GM18511 (cell line): ENCODE results near the gene TRAPPC11.

ENCODE experiments used
- ATAC-seq: cut with Tn5 transposase; IDR thresholded peaks from one replicate; pipeline ENCODE4 v1.9.1; 2021; ENCODE audit warnings: mild to moderate bottlenecking, moderate library complexity; ENCODE audit not compliant: unreplicated experiment

The TRAPPC11 gene

DNA sequence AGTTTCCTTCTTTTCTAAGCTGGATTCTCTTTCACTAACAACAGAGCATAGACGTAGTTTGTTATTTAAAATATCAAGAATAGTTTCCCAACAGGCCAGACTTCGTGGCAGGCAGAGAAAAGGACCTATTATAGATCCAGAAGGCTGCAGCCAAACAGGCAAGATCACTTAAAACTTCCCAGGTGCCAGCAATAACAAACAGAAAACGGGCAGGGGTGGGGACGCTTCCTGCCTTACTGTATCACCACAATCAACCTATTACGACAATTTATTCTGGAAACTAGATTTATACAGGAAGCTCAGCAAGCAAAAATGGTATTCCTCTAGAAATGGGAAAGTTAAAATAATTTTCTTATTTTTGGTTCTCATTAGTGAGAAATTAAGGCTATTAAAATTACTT is 22.2 kb upstream of the TRAPPC11 start:
- ATAC-seq, result no peak

DNA sequence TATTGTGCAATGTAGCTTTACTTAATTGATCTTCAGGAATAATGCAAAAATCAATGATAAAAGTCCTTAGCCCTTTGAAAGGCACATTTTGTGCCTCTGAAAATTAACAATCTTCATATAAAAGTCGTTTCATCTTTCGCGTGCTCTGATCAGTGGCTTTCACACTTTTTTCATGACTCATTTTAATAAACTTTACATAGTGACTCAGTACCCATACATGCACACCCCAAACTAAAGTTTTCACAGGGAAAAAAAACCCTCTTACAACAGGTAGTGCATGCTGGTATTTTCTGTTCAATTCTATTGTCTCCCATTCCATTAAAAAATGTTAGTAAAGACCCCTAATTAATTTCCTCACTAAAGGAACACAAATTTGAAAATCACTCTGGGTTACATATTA is 21.6 kb upstream of the TRAPPC11 start:
- ATAC-seq, result no peak

DNA sequence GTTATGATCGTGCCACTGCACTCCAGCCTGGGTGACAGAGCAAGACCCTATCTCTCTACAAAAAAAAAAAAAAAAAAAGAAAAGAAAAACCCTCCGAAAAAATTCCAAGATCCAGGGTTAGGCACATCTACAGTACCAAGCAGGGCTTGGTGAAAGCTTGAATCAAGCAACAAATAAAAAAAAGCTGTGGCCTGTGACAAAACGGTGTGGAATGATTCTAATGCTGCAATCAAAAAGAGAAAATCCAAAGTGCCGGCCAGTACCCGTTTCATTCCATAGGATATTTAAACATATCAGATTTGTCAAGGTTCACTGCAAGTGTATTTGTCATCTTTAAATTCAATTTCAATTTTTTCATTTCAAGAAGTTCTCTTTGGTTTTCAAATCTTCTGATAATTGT is 20.7 kb upstream of the TRAPPC11 start:
- ATAC-seq, result no peak

DNA sequence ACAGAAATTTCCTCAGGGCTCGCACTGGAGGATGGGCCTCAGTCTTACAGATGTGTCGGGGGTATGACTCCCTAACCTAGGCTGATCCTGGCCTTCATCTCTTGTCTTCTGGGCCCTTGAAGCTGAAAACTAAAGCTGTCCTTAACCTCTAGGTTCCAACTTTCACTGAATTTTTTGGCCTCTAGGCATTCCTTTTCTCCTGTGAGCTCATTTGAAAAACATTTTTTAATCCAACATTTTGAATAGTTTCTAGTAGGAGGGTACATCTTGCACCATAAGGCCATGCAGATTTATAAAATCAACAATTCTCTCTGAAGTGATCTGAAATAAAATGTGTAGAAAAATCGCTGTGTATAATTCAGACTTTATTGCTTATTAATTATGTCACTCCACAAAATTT is 19.8 kb upstream of the TRAPPC11 start:
- no peak for ATAC-seq

DNA sequence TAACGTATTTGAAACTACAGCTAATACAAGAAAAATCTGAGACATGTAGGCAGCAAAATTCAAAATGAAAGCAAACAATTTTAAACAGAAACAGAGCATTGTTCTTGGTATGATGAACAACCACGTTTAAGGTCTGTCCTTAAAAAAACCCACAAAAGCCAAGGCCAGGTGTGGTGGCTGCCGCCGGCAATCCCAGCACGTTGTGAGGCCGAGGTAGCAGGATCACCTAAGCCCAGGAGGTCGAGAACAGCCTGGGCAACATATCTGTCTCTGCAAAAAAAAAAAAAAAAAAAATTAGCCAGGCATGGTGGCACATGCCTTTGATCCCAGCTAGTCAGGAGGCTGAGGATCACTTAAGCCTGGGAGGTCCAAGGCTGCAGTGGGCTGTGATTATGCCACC is 13.8 kb upstream of the TRAPPC11 start:
- ATAC-seq, result no peak

DNA sequence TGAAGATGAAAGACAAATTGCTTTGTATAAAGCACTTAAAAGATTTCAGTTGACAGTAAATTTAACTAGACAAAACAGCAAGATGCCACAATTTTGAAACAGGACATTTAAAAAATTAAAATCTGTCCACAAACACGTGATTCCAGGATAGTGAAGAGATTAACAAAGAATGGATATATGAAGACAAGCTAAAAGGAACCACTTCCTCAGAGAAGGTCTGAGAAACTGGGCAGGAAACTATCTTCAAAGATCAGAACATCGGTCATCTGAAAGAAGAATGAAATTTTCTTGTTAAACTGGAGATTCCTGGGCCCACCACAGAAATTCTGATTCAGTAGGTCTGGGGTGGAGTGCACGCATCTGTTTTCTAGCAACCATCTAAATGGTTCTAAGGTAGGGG is 1.5 kb upstream of the TRAPPC11 start:
- no peak for ATAC-seq

DNA sequence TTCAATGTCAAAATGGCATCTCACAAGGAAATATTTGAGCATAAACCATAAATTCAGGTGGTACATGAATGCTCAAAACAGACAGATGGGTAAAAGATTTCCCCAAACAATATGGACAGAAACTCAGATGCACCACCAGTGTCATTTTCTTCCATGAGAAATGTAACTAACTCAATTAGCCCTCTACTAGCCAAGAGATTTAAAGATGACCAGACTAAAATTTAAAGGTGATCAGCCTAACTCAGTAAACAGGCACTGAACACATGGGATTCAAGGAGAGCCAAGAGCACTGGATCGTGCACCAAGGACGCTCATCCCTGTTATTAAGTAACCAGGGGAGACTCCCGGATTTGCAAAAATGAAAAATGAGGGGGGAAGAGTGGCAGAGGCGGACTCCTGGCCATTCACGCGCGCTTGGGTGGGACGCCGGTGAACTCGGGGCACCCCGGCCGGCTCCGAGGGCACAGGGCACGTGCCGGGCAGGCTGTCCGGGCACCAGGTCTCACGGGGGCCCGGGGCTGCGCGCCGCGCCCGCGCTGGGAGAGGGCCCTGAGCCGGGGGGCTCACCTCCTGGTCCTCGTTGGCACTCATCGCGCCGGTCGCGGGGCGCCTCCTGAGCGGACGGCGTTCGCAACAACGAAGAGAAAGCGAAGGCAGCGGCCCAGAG is 598 bp upstream of the TRAPPC11 start:
- peak; percentile 38 for ATAC-seq

DNA sequence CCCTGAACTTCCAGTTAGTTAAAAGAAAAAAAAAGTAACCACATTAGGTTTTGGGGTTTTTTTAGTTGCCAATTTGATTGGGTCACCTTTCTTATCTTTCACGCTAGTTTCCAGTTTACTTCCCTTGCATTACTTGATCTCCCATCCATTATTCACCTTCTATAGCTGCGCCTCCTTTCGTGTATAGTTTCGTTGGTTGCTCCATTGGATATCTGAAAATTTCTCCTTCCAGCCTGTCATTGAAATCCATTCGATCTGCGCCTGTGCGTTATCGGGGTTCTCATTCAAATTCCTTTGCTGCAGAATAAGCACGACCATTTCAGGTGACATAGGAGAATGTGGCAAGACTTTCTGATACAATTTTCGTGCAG is 764 bp downstream of the TRAPPC11 start:
- ATAC-seq, result no peak

DNA sequence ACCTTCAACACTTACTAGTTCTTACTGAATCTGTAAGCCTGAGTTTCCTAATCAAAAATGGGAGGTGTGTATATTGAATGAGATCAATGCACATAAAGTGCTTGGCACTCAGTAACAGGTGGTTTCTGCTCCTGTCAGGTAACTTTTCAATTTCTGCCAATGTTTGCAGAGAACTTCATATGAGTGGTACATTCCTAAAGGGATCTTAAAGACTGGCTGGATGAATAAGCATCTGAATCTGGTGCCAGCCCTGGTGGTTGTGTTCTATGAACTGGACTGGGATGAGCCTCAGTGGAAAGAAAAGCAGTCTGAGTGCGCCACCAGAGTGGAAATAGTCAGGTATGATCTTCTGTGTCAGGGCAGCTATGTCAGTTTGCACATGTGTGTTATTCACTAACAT is 7.0 kb downstream of the TRAPPC11 start:
- ATAC-seq, result no peak

DNA sequence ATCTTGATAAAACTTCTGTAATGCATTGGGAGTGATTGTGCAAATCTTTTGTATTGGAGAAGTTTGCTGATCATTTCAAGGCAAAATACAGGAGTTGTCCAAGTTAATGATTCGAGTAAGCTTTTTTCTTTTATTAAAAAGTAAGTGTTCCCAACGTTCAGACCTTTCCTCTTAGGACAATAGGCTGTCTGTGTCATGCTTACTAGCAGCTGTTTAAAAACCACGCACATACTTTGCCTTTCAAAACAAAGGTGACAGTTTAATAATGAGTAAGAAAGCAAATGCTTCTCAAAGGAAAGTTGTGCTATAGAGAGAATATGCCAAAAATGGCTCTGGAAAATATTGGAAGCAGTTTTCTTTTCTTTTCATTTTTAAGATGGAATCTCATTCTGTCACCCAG is 11.2 kb downstream of the TRAPPC11 start:
- ATAC-seq, result no peak

DNA sequence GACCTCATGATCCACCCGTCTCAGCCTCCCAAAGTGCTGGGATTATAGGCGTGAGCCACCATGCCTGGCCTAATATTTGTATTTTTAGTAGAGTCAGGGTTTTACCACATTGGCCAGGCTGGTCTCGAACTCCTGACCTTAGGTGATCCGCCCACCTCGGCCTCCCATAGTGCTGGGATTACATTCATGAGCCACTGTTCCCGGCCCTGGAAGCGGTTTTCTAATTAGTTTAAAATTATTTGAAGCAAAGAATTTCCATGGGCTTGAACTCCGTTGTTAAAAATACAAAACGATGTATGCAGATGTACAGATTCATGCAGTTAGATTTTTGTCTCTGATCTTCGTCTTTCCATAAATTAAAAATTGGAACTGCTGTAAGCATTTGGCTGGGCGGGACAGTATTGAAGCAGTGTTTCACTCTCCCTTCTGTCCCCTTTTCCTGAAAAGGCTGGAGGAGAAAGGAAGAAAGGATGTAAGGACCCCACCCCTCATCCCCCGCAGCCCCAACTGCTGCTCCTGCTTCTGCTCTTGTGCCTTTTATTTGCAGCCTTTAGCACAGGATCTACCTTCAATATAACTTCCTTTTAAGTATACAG is 12.0 kb downstream of the TRAPPC11 start:
- no peak for ATAC-seq

DNA sequence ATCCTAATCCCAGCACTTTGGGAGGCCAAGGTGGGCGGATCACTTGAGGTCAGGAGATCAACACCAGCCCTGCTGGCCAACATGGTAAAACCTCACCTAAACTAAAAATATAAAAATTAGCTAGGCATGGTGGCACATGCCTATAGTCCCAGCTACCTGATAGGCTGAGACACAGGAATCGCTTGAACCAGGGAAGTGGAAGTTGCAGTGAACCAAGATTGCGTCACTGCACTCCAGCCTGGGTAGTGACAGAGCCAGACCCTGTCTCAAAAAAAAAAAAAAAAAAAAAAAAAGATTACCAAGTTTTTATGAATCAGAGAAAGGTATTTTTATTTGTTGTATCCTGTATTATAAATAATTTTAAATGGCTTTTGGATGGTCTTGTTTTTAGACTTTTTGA is 15.1 kb downstream of the TRAPPC11 start:
- ATAC-seq, result no peak

DNA sequence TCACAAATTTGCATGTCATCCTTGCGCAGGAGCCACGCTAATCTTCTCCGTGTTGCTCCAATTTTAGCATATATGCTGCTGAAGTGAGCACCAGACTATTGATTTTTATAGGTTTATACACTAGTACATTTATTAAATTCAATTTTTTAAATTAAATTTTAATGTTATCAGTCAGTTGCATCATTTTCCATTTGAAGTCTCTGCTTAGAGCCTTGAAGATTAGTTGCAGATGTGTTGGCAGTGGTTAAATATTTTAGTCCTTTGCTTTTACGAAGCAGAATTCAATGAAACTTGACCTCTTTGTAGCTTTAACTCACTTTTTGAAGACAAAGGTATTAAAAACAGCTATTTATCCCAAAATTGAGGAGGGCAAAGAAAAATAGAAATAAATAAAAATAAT is 16.5 kb downstream of the TRAPPC11 start:
- ATAC-seq, result no peak

DNA sequence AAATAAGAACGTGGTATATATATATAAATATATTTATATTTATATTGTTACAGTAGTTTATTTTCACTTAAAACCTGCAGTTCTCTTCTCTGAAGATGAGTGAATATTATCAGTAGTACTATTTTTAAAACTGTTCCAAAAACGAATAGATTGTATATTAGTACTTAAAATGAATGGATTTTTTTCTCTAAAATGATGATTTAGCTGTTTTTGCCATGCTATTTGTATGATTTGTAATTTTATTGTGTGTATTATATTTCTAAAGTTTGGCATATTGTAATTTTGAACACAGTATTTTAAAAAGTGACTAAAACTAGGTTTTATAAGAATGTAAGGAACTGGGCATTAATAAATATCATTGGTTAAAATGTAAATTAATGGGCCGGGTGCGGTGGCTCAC is 22.0 kb downstream of the TRAPPC11 start:
- no peak for ATAC-seq

DNA sequence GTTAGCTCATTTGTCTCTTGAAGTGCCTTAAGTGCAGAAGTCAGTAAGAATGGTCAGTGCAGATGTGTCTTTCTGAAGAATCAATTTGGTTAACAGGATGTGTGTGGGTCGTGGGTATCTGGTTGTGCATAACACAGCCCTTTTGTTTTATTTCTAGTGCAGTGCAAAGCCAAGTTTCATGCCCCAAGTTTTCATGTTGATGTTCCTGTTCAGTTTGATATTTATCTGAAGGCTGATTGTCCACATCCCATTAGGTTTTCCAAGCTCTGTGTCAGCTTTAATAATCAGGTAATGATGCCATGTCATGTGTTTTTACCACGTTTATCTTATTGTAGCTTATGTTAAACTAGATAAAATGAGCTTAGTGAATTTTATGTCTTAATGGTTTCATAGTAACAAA is 27.4 kb downstream of the TRAPPC11 start:
- no peak for ATAC-seq

DNA sequence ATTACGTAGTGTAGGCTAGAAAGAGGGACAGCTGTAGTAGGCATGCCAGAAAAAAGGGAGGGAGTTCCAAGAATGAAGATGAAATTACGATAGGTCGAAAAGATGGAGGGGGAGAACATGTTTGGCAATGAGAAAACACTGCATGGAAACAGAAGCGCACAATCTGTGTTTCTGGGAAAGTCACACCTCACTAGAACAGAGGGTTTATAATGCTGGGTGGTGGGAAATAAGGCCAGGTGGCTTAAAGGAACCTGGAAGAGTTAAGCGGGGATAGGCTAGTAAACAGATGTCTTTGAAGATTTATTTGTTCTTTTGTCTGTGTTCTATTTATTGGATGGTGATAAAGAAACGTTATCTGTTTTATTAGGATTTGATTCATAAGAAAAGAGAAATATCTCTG is 29.1 kb downstream of the TRAPPC11 start:
- ATAC-seq, result no peak

DNA sequence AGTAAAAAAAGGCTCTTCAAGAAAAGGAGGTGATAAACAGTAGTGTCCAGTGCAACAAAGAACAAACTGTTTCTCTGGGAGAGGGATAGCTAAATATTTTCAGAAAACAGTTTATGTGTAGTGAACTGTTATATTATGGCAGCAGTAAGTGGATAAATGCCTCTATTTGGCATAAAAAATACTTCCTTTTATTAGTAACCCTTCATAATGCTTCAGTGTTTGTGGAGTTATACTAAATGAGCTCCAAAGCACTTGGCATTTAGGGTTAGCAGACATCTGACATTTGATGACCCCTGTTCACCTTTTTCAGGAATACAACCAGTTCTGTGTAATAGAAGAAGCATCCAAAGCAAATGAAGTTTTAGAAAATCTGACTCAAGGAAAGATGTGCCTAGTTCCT is 31.9 kb downstream of the TRAPPC11 start:
- ATAC-seq, result no peak

DNA sequence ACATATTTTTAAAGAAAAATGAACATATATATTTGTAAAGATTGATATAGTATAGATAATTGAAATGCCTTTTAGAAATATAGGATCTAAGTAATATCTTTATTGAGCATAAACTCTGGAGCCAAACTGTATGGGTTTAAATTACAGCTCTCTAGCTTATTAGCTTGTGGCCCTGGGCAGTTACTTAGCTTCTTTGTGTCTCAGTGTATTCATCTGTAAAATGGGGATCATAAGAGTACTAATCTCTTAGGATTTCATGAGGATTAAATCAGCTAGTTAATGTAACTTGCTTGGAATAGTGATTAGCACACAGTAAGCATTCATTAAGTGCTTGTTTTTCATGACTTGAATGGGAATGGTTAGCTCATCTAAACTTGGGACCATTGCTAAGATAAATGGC is 32.8 kb downstream of the TRAPPC11 start:
- no peak for ATAC-seq

DNA sequence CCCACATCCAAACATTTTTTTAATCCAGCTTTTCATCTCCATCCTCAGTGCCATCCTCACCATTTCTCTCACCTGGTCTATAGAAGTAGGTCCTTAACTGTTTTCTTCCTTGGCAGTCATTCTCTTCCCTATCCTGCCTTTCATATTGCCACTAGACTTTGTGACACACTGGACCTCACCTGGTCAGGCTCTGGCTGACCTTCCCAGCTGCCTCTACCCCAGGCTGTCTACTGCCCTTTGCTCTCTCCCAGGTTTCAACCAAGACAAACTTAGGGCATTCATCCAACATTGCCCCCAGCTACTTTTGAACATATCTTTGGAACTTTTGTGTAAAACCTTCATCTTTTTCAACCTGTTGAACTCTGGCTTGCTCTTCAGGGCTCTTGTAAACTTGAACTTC is 39.8 kb downstream of the TRAPPC11 start:
- no peak for ATAC-seq

DNA sequence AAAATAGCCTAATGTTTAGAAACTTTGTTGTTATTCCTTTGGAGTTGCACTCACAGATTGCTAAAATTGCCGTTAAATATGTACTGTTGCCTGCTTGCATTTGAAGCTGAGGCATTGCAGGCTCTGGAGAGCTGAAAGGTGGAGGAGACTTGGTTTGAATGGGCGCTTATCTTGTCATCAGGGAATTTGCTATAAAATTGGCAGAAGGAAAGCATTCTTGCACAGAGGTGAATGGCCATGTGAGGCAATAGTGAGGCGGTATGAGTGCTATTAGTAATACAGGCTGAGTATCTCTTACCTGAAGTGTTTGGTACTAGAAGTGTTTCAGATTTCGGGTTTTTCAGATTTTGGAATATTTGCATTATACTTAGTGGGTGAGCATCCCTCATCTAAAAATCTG is 41.3 kb downstream of the TRAPPC11 start:
- ATAC-seq, result no peak

DNA sequence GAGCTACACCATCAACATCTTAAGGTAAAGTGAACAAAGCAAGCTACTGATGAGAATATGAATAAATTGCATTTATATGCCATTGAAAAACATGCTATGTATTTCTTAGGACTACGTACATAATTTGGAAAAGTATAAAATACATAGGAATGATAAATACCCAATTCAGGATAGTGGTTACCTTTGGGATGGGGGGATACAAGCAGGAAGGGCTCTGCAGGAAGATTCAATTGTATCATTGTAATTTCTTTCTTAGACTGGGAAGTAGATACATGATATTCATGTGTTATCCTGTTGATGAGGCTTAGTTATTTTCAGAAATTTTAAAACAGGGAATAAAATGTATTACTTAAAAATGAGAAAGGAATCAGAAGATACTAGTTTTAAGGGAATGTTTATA is 43.4 kb downstream of the TRAPPC11 start:
- ATAC-seq, result no peak

DNA sequence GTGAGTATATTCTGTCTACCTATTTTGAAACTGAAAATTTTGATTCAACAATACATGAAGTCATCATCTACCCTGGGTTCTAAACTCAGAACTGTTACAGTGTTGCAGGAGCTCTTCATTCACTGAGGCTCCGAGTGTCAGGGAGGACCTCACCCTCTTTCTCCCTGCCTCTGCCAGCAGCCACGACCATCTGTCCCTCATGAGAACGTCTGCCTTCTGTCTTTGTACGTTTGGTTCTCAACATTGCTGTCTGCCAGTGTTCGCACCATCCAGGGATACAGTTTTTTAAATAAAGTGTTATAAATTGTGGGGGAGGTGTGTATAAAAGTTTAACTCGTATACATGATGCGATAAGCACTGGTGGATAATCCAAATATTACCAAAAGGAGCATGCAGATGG is 55.5 kb downstream of the TRAPPC11 start:
- no peak for ATAC-seq

DNA sequence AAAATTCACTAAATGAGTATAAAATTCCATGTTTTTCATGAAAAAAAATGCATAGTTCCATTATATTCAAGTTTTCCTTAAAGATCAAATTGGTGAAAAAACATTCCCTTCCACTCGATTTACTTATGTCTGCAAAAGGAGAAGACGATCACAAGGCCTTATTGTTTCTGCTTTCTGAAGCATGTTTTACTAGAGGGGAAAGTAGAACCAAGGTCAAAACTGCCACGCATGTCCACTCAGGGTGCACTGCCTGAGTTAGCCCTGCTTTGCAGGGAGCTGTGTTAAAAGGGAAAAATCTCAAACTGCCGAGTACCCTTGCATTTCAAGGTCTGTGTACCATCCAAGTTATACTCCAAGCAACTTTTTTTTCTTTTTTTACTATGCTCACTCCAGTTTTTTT is 57.2 kb downstream of the TRAPPC11 start:
- ATAC-seq, result no peak
